ENCODE measurements around the gene SPOCK3.

DNA sequence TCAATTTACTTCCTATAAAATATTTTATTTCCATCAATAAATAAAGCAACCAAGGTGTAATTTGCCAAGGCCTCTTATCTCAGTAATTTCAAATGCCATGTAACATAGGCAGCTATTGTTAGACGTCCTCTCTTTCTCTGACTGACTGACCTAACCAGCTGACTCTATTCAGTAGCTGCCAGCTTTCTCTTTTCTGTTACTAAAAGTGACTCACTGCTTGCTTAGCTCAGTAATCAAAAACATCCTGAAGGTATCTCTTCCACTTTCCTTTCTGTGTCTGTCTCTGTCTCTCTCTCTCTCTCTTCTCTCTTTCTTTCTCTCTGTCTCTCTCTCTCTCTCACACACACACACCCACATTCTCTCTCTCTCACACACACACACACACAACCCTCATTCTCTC lies 134.2 kb downstream of the SPOCK3 start:
- TF ChIP-seq, protein P1, sequence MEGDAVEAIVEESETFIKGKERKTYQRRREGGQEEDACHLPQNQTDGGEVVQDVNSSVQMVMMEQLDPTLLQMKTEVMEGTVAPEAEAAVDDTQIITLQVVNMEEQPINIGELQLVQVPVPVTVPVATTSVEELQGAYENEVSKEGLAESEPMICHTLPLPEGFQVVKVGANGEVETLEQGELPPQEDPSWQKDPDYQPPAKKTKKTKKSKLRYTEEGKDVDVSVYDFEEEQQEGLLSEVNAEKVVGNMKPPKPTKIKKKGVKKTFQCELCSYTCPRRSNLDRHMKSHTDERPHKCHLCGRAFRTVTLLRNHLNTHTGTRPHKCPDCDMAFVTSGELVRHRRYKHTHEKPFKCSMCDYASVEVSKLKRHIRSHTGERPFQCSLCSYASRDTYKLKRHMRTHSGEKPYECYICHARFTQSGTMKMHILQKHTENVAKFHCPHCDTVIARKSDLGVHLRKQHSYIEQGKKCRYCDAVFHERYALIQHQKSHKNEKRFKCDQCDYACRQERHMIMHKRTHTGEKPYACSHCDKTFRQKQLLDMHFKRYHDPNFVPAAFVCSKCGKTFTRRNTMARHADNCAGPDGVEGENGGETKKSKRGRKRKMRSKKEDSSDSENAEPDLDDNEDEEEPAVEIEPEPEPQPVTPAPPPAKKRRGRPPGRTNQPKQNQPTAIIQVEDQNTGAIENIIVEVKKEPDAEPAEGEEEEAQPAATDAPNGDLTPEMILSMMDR (IDR thresholded peaks at IDR 0.05), result no peak
- TF ChIP-seq POLR2A (IDR thresholded peaks at IDR 0.05; ENCODE audit: low read length), result no peak
- TF ChIP-seq, protein P2, sequence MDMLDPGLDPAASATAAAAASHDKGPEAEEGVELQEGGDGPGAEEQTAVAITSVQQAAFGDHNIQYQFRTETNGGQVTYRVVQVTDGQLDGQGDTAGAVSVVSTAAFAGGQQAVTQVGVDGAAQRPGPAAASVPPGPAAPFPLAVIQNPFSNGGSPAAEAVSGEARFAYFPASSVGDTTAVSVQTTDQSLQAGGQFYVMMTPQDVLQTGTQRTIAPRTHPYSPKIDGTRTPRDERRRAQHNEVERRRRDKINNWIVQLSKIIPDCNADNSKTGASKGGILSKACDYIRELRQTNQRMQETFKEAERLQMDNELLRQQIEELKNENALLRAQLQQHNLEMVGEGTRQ (IDR thresholded peaks at IDR 0.05), result no peak
- TF ChIP-seq MYC (IDR thresholded peaks at IDR 0.05; ENCODE audit: borderline replicate concordance, low read length), result no peak
- no peak for TF ChIP-seq SREBF2 (IDR thresholded peaks at IDR 0.05)
- TF ChIP-seq, protein P3, sequence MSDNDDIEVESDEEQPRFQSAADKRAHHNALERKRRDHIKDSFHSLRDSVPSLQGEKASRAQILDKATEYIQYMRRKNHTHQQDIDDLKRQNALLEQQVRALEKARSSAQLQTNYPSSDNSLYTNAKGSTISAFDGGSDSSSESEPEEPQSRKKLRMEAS (IDR thresholded peaks at IDR 0.05), result no peak
